ENCODE results near the gene TST.

TST gene

GRCh38 chr22:37043828-37044538 is 24.7 kb upstream of the TST start:
- no peaks in the 10 kb centered on the region for H3K27me3 ChIP-seq (ENCODE audit: insufficient read depth, low read depth)
- H3K79me2 ChIP-seq (ENCODE audit: insufficient read depth, low read depth), result no peaks in the 10 kb centered on the region
- no peak overlapping the region for H3K9ac ChIP-seq
- H3K36me3 ChIP-seq (ENCODE audit: insufficient read depth), result no peaks in the 10 kb centered on the region
- TF ChIP-seq CTCF (conservative IDR thresholded peaks at IDR 0.05; ENCODE audit: low read depth, low read length), result peak; percentile 68
- no peak overlapping the region for H3K27ac ChIP-seq
- no peak overlapping the region for H3K4me3 ChIP-seq (IDR thresholded peaks at IDR 0.05; ENCODE audit: insufficient read depth, low read depth, low read length)
- no peaks in the 10 kb centered on the region for H4K20me1 ChIP-seq (ENCODE audit: insufficient read depth)
- H3K4me2 ChIP-seq, result no peak overlapping the region
- H3K4me1 ChIP-seq (ENCODE audit: low read depth, poor library complexity, severe bottlenecking), result peaks cover 9% of the 10 kb centered on the region
- H2AFZ ChIP-seq (ENCODE audit: low read depth), result peak overlapping the region; percentile 18; the same call in 1 of the 2 replicates

DNA sequence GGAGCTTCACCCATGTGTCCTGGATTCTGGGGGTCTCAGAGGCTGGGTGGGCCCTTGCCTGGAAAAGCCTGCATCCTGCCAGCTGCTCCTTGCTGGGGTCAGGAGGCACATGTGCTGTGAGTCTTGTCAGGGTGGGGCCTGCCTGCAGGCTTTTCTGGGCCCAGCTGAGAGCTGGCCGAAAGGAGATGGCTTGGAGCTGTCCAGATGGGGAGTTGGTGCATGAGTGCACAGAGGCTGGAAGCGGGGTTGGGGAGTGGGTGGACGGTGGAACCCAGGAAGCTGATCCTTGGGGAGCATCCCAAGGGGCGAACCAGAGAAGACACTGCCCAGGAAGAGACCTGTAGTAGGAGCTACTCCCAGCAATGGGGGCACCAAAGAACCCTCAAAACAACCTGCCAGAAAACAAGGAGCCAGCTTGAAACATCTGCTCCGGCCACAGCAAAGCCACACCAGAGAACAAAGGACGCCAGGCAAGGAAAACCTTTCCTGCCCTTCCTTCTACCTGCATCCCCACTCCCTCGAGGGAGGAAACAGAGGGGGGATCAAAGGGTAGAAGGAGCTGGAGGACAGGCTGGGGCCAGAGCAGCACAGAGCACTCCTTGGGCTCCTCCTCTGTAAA is 24.1 kb upstream of the TST start:
- no peak overlapping the region; the same call in 1 of the 2 replicates for H2AFZ ChIP-seq (ENCODE audit: low read depth)
- H3K27ac ChIP-seq, result no peak overlapping the region
- no peak overlapping the region for H3K4me3 ChIP-seq (IDR thresholded peaks at IDR 0.05; ENCODE audit: insufficient read depth, low read depth, low read length)
- H3K4me2 ChIP-seq, result no peak overlapping the region
- H3K4me1 ChIP-seq (ENCODE audit: low read depth, poor library complexity, severe bottlenecking), result peaks cover 9% of the 10 kb centered on the region
- no peaks in the 10 kb centered on the region for H3K27me3 ChIP-seq (ENCODE audit: insufficient read depth, low read depth)
- H4K20me1 ChIP-seq (ENCODE audit: insufficient read depth), result no peaks in the 10 kb centered on the region
- no peaks in the 10 kb centered on the region for H3K79me2 ChIP-seq (ENCODE audit: insufficient read depth, low read depth)
- no peak overlapping the region for H3K9ac ChIP-seq
- TF ChIP-seq CTCF (conservative IDR thresholded peaks at IDR 0.05; ENCODE audit: low read depth, low read length), result no peak
- no peaks in the 10 kb centered on the region for H3K36me3 ChIP-seq (ENCODE audit: insufficient read depth)

GRCh38 chr22:37039466-37039865 is 20.2 kb upstream of the TST start:
- Histone ChIP-seq H3K27me3 (ENCODE audit: insufficient read depth, low read depth) (peaks cover 2% of the 10 kb centered on the region; the same call in 1 of the 2 replicates), H3K9ac (no peak overlapping the region), H3K4me1 (ENCODE audit: low read depth, poor library complexity, severe bottlenecking) (peaks cover 9% of the 10 kb centered on the region), H3K4me3 (IDR thresholded peaks at IDR 0.05; ENCODE audit: insufficient read depth, low read depth, low read length) (no peak overlapping the region), H4K20me1 (ENCODE audit: insufficient read depth) (no peaks in the 10 kb centered on the region), H3K36me3 (ENCODE audit: insufficient read depth) (no peaks in the 10 kb centered on the region), H3K79me2 (ENCODE audit: insufficient read depth, low read depth) (no peaks in the 10 kb centered on the region), H3K4me2 (no peak overlapping the region), H2AFZ (ENCODE audit: low read depth) (no peak overlapping the region), H3K27ac (no peak overlapping the region)
- no peak for TF ChIP-seq CTCF (conservative IDR thresholded peaks at IDR 0.05; ENCODE audit: low read depth, low read length)

DNA sequence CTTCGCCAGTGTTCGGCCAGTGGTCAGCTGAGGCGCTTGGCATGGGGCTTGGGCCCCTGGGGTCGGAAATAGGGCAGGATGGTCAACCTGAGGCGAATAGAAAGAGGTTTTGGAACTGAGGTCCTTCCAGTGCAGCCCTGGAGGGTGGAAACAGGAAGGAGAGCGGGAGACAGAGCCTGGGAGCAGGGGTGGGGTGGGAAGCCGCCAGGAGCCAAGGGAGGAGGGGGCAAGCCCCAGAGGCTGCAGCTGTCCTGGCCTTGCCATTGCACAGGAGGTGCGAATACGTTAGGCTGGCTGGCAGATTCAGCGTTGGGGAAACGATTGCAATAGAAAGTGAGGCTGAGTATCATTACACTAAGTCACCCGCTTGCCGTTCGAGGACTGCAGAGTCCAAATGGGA is 18.4 kb upstream of the TST start:
- TF ChIP-seq CTCF (conservative IDR thresholded peaks at IDR 0.05; ENCODE audit: low read depth, low read length), result no peak

More for the DNA sequence above, 18.4 kb upstream of the TST start:
- Histone ChIP-seq H3K4me2 (no peak overlapping the region), H3K4me1 (ENCODE audit: low read depth, poor library complexity, severe bottlenecking) (no peaks in the 10 kb centered on the region), H4K20me1 (ENCODE audit: insufficient read depth) (no peaks in the 10 kb centered on the region), H3K9ac (no peak overlapping the region), H3K27me3 (ENCODE audit: insufficient read depth, low read depth) (peaks cover 2% of the 10 kb centered on the region; the same call in 1 of the 2 replicates), H3K4me3 (IDR thresholded peaks at IDR 0.05; ENCODE audit: insufficient read depth, low read depth, low read length) (no peak overlapping the region), H2AFZ (ENCODE audit: low read depth) (no peak overlapping the region), H3K79me2 (ENCODE audit: insufficient read depth, low read depth) (no peaks in the 10 kb centered on the region), H3K27ac (no peak overlapping the region), H3K36me3 (ENCODE audit: insufficient read depth) (no peaks in the 10 kb centered on the region)
